Measurements from ENCODE around the gene GDPD4.

DNA sequence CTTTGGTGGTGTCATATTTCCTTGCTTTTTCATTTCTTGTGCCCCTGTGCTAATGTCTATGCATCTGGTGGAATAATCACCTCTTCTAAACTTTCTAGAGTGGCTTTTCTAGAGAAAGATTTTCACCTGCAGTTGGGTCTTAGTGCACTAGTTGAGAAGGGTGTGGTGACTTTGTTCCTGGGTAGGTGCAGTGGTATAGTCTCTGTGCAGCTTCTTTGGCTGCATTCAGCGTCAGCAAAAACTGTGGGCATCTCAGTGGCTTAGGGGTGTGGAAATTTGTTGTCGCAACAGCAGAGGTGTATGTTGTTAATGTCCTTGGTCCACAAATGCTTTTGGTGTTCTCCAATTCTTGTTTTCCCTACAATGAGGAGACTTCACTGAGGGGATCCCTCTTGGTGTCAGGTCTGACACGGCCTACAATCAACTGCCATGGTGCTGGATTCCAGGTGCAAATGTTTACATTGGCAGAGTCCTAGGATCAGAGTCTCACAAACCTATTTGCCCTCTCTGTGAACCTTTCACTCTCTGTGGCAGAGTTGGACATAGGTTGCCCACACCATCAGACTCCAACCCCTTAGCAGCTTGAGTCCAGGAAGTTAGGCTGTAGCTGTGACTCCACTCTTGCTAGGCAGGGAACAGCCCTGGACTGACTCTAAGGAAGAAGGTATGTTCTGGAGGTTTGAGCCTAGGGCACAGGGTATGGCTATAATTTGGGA, 48.8 kb downstream of the GDPD4 start:
- TF ChIP-seq EZH2phosphoT487 (IDR thresholded peaks at IDR 0.05; ENCODE audit: borderline replicate concordance) = no peak
- TF ChIP-seq, protein P1, sequence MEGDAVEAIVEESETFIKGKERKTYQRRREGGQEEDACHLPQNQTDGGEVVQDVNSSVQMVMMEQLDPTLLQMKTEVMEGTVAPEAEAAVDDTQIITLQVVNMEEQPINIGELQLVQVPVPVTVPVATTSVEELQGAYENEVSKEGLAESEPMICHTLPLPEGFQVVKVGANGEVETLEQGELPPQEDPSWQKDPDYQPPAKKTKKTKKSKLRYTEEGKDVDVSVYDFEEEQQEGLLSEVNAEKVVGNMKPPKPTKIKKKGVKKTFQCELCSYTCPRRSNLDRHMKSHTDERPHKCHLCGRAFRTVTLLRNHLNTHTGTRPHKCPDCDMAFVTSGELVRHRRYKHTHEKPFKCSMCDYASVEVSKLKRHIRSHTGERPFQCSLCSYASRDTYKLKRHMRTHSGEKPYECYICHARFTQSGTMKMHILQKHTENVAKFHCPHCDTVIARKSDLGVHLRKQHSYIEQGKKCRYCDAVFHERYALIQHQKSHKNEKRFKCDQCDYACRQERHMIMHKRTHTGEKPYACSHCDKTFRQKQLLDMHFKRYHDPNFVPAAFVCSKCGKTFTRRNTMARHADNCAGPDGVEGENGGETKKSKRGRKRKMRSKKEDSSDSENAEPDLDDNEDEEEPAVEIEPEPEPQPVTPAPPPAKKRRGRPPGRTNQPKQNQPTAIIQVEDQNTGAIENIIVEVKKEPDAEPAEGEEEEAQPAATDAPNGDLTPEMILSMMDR (conservative IDR thresholded peaks at IDR 0.05; ENCODE audit: low read length) = no peak
